PC-3 (cell line): Measurements from ENCODE around the gene NT5DC3. TPM values are rescaled to one million over a fixed set of nuclear protein-coding genes. Genes with fewer than 3 reads are reported as not detected.

Source experiments
- ATAC-seq: fragments of 200-7000 bp; cut with Tn5 transposase; 2 replicates; pipeline ENCODE4 v1.9.1; 2020; ENCODE audit warnings: mild to moderate bottlenecking, moderate library complexity
- BruUV-seq: library from RNA; stranded (reverse); fragments of 400-500 nt; replicated peaks from 2 replicates; lab custom pipeline; 2021; lab: Mats Ljungman, UMichigan
- CTCF ChIA-PET: fragments of 300-600 bp; sonication (Branson Sonifier 250); formaldehyde crosslinking; loops from one replicate; lab custom pipeline; 2022; ENCODE audit warnings: antibody characterized with exemption; lab: Charles Lee
- POLR2A ChIA-PET: fragments of 300-600 bp; sonication (Branson Sonifier 250); formaldehyde crosslinking; loops from one replicate; lab custom pipeline; 2022; ENCODE audit warnings: antibody characterized with exemption; ENCODE audit not compliant: unreplicated experiment; lab: Charles Lee
- DNase-seq: peaks from one replicate; pipeline ENCODE4 v3.0.0-alpha.2; 2015
- H2AFZ ChIP-seq: fragments of 300-600 bp; sonication (generic); 2 replicates; pipeline ENCODE4 v1.6.0; 2016; ENCODE audit warnings: antibody characterized with exemption, low read length
- H3F3A ChIP-seq: fragments of 300-600 bp; sonication (generic); one replicate; pipeline ENCODE4 v1.6.0; 2017; ENCODE audit warnings: antibody characterized with exemption, low read length, control low read depth, mild to moderate bottlenecking; ENCODE audit not compliant: unreplicated experiment
- H3K27ac ChIP-seq: fragments of 300-600 bp; sonication (generic); 2 replicates; pipeline ENCODE4 v1.5.1; 2016; ENCODE audit warnings: mild to moderate bottlenecking, low read length
- H3K27me3 ChIP-seq: fragments of 300-600 bp; sonication (generic); 2 replicates; pipeline ENCODE4 v1.6.1; 2016; ENCODE audit warnings: low read length, mixed read lengths
- H3K36me3 ChIP-seq: fragments of 300-600 bp; sonication (generic); 2 replicates; pipeline ENCODE4 v1.6.1; 2016; ENCODE audit warnings: low read depth, mixed run types, low read length, mixed read lengths
- H3K4me1 ChIP-seq: fragments of 300-600 bp; sonication (generic); 2 replicates; pipeline ENCODE4 v1.5.1; 2016; ENCODE audit warnings: low read length; ENCODE audit not compliant: insufficient read depth
- H3K4me2 ChIP-seq: fragments of 300-600 bp; sonication (generic); 2 replicates; pipeline ENCODE4 v1.6.0; 2016; ENCODE audit warnings: low read length
- H3K4me3 ChIP-seq: fragments of 300-600 bp; sonication (generic); 2 replicates; pipeline ENCODE4 v1.5.1; 2016; ENCODE audit warnings: mild to moderate bottlenecking, low read length, mixed read lengths
- H3K79me2 ChIP-seq: fragments of 300-600 bp; sonication (generic); 2 replicates; pipeline ENCODE4 v1.6.1; 2017; ENCODE audit warnings: low read length, mixed read lengths
- H3K9ac ChIP-seq: fragments of 300-600 bp; sonication (generic); 2 replicates; pipeline ENCODE4 v1.6.0; 2016; ENCODE audit warnings: mild to moderate bottlenecking, low read length
- H3K9me2 ChIP-seq: fragments of 300-600 bp; sonication (generic); replicated peaks from 2 replicates; pipeline ENCODE4 v1.6.1; 2016; ENCODE audit warnings: mixed run types, low read length, mixed read lengths
- H3K9me3 ChIP-seq: fragments of 300-600 bp; sonication (generic); 2 replicates; pipeline ENCODE4 v1.6.1; 2016; ENCODE audit warnings: low read length, mixed read lengths
- H4K20me1 ChIP-seq: fragments of 300-600 bp; sonication (generic); 2 replicates; pipeline ENCODE4 v1.6.1; 2016; ENCODE audit warnings: low read length, mixed read lengths
- CTCF ChIP-seq: fragments of 300-600 bp; sonication (generic); conservative IDR thresholded peaks from 2 replicates; pipeline ENCODE4 v1.5.1; 2017; ENCODE audit warnings: antibody characterized with exemption, low read depth, mild to moderate bottlenecking, low read length
- EZH2 ChIP-seq: fragments of 300-600 bp; sonication (generic); IDR thresholded peaks from one replicate; pipeline ENCODE4 v1.6.1; 2017; ENCODE audit warnings: antibody characterized with exemption, mild to moderate bottlenecking, low read length; ENCODE audit not compliant: unreplicated experiment
- EZH2phosphoT487 ChIP-seq: fragments of 300-600 bp; sonication (generic); IDR thresholded peaks from 2 replicates; pipeline ENCODE4 v1.6.1; 2018; ENCODE audit warnings: mild to moderate bottlenecking, antibody characterized with exemption, low read length, borderline replicate concordance
- intact Hi-C: fragments of 100-400 bp; cut with micrococcal nuclease; formaldehyde crosslinking; loops from 2 replicates; pipeline ENCODE4 v1.9.0; 2023
- total RNA-seq: library from RNA; depleted of rRNA; stranded (reverse); fragments of >200 nt; gene quantifications from 2 replicates; pipeline ENCODE4 v1.2.3, GENCODE V29; 2014

The NT5DC3 gene
- total RNA-seq, 1 experiment from 2014 or later: 15.7 TPM

- Histone ChIP-seq H3K27ac (no peak overlapping the region), H3K27me3 (no peaks in the 10 kb centered on the region), H3K79me2 (no peaks in the 10 kb centered on the region), H3K9me2 (no peaks in the 10 kb centered on the region), H4K20me1 (no peaks in the 10 kb centered on the region), H3K4me1 (no peaks in the 10 kb centered on the region), H3K9me3 (no peaks in the 10 kb centered on the region), H3K4me2 (no peak overlapping the region), H3F3A (no peaks in the 10 kb centered on the region), H3K4me3 (no peak overlapping the region), H3K36me3 (peaks cover 64% of the 10 kb centered on the region), H3K9ac (no peak overlapping the region), H2AFZ (no peak overlapping the region)
- POLR2A ChIA-PET: no interaction called here
- BruUV-seq: no TSS peak
- TF ChIP-seq EZH2 (no peak), CTCF (no peak), EZH2phosphoT487 (no peak)
- DNase-seq: no peak
- CTCF ChIA-PET: no interaction called here
- intact Hi-C loops: no loop called here
- ATAC-seq: no peak
Measured at GRCh38 chr12:103780093-103780440, 61.0 kb downstream of the NT5DC3 start.

- intact Hi-C loops: loop anchor here (10.0 kb wide), 1 partner anchor 165 kb away; no protein-coding TSS in a partner anchor
- Histone ChIP-seq H3K4me2 (no peak overlapping the region), H2AFZ (no peak overlapping the region), H3K9ac (no peak overlapping the region), H3K4me3 (no peak overlapping the region), H3K9me3 (no peaks in the 10 kb centered on the region), H3F3A (no peaks in the 10 kb centered on the region), H3K27me3 (no peaks in the 10 kb centered on the region), H3K27ac (no peak overlapping the region), H3K9me2 (no peaks in the 10 kb centered on the region), H3K4me1 (no peaks in the 10 kb centered on the region), H4K20me1 (no peaks in the 10 kb centered on the region), H3K79me2 (no peaks in the 10 kb centered on the region), H3K36me3 (peaks cover 59% of the 10 kb centered on the region)
- no TSS peak for BruUV-seq
- ChIA-PET CTCF (no interaction called here), POLR2A (no interaction called here)
- DNase-seq (no peak), ATAC-seq (no peak)
- TF ChIP-seq EZH2: no peak
- TF ChIP-seq EZH2phosphoT487: no peak
- TF ChIP-seq CTCF: no peak
Measured at GRCh38 chr12:103779410-103780092, 61.5 kb downstream of the NT5DC3 start.

GRCh38 chr12:103778781-103779180, 62.3 kb downstream of the NT5DC3 start:
- TF ChIP-seq EZH2 (no peak), EZH2phosphoT487 (no peak), CTCF (no peak)
- intact Hi-C loops: loop anchor here (10.0 kb wide), 1 partner anchor 166 kb away; no protein-coding TSS in a partner anchor
- no peaks in the 10 kb centered on the region for H3K4me1 ChIP-seq
- H3F3A ChIP-seq: no peaks in the 10 kb centered on the region
- H3K9me3 ChIP-seq: no peaks in the 10 kb centered on the region
- POLR2A ChIA-PET: no interaction called here
- DNase-seq (no peak), ATAC-seq (no peak)
- no peaks in the 10 kb centered on the region for H3K79me2 ChIP-seq
- H3K36me3 ChIP-seq: peaks cover 53% of the 10 kb centered on the region
- H3K4me3 ChIP-seq: no peak overlapping the region
- CTCF ChIA-PET: interaction anchor here (0.5 kb wide), 1 partner anchor 90 kb away, joined by 3 read pairs; no protein-coding TSS in a partner anchor
- H3K4me2 ChIP-seq: no peak overlapping the region
- no peak overlapping the region for H3K27ac ChIP-seq
- no peaks in the 10 kb centered on the region for H3K27me3 ChIP-seq
- no peaks in the 10 kb centered on the region for H3K9me2 ChIP-seq
- H2AFZ ChIP-seq: no peak overlapping the region
- no peaks in the 10 kb centered on the region for H4K20me1 ChIP-seq
- no TSS peak for BruUV-seq
- no peak overlapping the region for H3K9ac ChIP-seq
